Measurements from ENCODE around the gene PAAF1. TPM values are rescaled to one million over a fixed set of nuclear protein-coding genes. Genes with fewer than 3 reads are reported as not detected.

Gene PAAF1
- 10 to 100 TPM; 29.6 to 36.5 (median 34.7) TPM for polyA plus RNA-seq (ENCODE audit: insufficient read length in 4 of 4)

DNA sequence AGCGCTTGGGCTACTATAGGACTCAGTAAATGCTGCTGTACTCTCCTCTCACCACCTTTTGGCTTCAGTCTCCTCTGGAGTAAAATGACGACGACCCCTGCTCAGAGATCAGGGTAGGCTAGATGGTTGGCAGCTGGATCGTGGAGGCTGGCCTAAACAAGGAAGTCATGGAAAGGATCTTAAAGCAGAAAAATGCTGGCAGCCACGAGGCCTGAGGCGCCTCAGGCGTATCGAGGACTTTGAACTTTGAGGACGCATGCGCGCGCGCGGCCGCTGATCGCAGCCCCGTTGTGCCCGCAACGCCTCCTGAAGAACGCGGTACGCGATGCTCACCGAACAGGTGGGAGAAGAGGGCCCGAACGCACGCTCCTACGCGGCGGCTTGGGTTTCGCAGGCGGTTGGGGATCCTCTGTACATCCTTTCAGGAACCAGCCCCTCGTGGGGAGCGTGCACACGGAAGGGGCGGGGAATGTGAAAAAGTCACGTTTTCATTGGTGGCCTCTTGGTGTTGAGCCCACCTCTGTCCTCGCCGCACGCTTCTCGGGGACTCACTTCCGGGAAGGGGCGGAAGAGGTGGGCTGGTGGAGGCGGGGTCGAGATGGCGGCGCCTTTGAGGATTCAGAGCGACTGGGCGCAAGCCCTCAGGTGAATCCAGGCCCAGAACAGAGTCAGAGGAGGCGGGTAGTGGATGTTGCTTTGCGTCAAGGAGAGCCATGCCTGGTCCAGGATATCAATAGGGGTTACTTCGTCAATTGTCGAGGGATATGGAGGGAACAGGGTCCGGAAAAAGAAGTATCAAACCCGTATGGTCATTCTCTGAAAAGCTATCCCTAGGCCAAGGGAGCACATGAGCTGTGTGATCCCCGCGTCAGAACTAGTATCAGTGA is at the start of gene PAAF1, which contains the start of gene COA4:
Gene PAAF1 (plus strand): TSS at position 576 of the 887 bp plus-strand sequence. CDS start 23 bp downstream, at position 599.
Gene COA4 (minus strand): TSS at position 423 of the 887 bp plus-strand sequence. CDS start 3,468 bp downstream, outside the sequence.
- DNase-seq (ENCODE audit: low read depth in 4 of 4, low spot score in 3 of 4): peak; percentile 94 to 95 (median 94)

GRCh38 chr11:73830261-73830660 is 46.5 kb upstream of the PAAF1 start:
- DNase-seq (ENCODE audit: low read depth in 4 of 4, low spot score in 3 of 4): no peak

GRCh38 chr11:73833067-73833466 is 43.7 kb upstream of the PAAF1 start:
- DNase-seq (ENCODE audit: low read depth in 4 of 4, low spot score in 3 of 4): no peak

GRCh38 chr11:73838443-73839122 is 38.2 kb upstream of the PAAF1 start:
- no peak for DNase-seq (ENCODE audit: low read depth in 4 of 4, low spot score in 3 of 4)

DNA sequence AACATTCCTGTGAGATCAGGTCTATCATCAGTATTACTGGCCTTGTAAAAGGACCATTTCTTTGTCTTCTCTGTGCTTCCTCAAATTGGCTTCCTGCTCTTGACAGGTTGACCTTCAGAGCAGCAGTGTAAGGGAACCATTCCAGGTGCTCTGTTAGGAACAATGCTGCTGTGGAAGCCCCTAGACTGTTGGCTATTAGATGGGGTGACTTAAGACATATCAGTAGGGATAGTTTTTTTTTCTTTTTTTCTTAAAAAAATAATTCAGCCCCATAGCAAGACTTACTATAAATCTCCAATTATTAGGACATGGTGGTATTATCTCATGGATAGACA is 37.7 kb upstream of the PAAF1 start:
- DNase-seq (ENCODE audit: low read depth in 4 of 4, low spot score in 3 of 4): no peak

- no peak for DNase-seq (ENCODE audit: low read depth in 4 of 4, low spot score in 3 of 4)
Measured at GRCh38 chr11:73851046-73851764, 25.6 kb upstream of the PAAF1 start.

DNA sequence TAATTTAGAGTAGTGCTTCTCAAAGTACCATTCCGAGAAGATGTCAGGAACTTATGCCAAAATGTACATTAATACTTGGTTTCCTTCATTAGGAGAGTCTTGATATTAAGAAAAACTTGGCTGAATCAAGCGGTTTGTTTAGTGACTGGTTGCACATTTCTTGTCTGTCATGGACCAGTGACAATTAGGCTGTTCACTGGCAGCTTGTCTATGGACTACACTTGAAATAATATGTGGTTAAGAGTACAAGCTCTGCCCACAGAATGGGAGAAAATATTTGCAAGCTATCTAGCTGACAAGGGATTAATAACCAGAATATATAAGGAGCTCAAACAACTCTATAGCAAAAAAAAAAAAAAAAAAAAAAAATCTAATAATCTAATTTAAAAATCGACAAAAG is 24.8 kb upstream of the PAAF1 start:
- DNase-seq (ENCODE audit: low read depth in 4 of 4, low spot score in 3 of 4): no peak

DNA sequence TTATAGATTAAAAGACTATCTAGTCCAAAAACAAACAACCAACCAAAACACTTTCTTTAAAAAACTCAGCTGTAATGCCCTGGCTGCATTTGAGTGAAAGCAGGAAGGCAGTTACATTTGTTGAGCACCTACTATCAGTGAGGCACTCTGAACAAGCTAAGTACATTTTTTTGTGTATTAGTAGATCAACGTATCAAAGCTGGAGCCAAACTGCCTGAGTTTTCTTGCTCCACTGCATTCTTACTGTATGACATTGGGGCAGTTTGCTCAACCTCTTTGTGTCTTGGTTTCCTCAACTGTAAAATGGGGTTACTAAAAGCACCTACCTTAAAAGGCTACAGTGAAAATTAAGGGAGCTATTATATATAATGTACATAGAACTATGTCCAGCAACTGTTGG is 22.1 kb upstream of the PAAF1 start:
- DNase-seq (ENCODE audit: low read depth in 4 of 4, low spot score in 3 of 4): no peak

DNA sequence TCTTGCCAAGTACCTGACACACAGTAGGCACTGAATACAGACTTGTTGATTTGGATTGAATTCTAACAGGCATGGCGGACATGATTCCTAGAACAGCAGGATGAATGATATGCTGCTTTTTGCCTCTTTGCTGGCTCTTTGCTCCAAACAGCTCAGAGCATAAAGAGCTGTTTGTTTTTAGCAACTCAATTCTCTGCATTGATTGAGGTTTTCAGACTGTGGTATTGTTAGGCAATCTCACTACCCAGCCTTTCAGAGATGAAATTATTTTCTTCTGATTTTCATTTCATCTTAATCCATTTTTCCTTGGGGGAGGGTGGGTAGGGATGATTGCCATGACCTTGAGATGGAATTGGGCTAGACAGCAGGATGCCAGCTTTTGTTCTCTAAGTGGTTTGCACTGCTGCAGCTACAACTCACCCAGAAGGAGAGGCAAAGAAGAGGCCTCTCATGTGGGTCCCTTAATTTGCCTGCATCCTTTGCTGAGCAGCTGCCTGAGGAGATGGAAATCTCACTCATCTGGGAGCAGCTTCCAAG is 20.7 kb upstream of the PAAF1 start:
- DNase-seq (ENCODE audit: low read depth in 4 of 4, low spot score in 3 of 4): no peak

DNA sequence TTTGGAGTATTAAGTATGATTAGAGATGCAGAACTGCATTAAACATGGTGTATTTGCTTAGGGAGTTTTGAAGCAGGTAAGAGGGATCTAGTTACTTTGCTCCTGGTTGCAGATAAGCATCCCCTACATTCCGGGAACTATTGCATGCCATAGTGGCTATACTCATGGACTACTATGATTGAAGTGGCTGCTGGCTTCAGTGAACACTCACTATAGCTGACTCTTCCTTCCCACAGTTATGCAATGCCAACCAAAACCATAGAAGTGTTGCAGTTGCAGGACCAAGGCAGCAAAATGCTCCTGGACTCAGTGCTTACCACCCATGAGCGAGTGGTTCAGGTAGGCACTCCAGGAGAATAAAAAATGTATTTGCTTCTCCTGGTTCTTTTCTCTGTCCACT is 17.1 kb upstream of the PAAF1 start:
- DNase-seq (ENCODE audit: low read depth in 4 of 4, low spot score in 3 of 4): no peak

DNA sequence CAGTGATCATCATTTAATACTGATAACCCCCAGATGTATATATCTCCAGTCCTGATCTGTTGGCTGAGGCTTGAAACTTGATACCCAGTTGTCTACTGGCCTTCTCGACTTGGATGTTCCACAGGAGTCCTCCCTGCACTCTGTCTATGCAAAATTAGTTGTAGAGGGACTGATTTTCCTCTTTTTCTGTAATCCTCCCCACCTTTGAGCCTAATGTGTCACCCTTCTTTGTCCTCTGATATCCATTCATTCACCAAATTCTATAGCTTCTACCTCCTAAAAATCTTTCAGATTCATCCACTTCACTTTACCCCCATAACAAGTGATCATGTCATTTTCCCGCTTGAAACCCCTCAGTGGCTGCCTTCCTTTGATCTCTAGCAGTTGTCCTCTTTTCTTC is 16.6 kb upstream of the PAAF1 start:
- no peak for DNase-seq (ENCODE audit: low read depth in 4 of 4, low spot score in 3 of 4)

DNA sequence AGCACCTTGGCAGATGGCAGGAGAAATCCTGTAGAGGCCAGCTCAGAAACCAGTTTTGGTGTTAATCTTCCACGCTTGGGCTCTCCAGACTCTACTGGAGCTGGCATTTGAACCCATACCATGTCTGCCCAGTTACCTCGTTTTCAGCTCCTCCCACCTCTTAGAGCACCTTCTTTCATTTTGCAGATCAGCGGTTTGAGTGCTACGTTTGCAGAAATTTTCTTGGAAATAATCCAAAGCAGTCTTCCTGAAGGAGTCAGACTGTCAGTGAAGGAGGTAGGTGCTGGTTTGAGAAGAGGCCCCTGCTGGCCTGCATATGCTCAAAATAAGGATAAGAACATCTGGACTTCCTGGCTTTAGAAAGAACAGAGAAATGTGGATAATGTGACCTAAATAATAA is 13.8 kb upstream of the PAAF1 start:
- no peak for DNase-seq (ENCODE audit: low read depth in 4 of 4, low spot score in 3 of 4)

- DNase-seq (ENCODE audit: low read depth in 4 of 4, low spot score in 3 of 4): no peak
Measured at GRCh38 chr11:73866095-73866579, 10.7 kb upstream of the PAAF1 start.

DNA sequence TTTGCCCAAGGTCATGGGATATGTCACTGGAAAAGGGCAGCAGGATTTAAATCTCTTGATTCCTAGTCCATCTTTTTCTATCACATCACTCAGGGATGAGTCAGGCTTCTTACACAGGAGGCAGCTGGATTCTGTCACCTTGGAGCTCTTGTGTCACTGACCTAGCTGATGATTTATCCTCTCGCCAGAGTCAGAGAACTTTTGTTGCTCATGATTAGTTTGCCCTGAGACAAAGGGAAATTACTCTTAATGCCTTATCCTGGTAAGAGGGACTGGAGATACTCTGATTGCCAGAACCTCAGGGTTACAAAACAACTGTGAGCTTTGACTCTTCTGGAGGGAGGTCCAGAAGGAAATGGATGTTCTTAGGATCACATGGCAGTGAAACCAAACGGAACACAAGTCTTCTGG is 10.2 kb upstream of the PAAF1 start:
- peak in 3 of 4 donors; percentile 3 to 38 (median 23) for DNase-seq (ENCODE audit: low read depth in 4 of 4, low spot score in 3 of 4)

GRCh38 chr11:73869332-73869949 is 7.4 kb upstream of the PAAF1 start:
- DNase-seq (ENCODE audit: low read depth in 4 of 4, low spot score in 3 of 4): no peak

DNA sequence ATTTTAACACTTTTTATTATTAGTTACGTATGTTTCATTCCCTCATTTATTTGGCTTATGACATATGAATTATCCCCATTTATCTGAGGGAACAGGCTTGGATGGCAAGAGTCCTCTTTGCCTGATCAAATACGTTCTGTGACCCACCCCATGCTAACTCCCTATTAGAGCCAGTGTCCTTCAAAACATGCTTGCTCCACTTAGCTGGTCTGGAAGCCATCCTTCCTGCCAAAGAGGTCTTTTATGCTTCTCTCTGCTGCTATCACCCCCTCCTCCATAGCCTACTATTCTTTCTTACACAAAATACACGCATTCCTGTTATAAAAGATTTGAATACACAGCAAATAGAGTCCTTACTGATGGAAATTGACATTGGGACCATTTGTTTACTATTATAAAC is 6.5 kb upstream of the PAAF1 start:
- no peak for DNase-seq (ENCODE audit: low read depth in 4 of 4, low spot score in 3 of 4)

DNA sequence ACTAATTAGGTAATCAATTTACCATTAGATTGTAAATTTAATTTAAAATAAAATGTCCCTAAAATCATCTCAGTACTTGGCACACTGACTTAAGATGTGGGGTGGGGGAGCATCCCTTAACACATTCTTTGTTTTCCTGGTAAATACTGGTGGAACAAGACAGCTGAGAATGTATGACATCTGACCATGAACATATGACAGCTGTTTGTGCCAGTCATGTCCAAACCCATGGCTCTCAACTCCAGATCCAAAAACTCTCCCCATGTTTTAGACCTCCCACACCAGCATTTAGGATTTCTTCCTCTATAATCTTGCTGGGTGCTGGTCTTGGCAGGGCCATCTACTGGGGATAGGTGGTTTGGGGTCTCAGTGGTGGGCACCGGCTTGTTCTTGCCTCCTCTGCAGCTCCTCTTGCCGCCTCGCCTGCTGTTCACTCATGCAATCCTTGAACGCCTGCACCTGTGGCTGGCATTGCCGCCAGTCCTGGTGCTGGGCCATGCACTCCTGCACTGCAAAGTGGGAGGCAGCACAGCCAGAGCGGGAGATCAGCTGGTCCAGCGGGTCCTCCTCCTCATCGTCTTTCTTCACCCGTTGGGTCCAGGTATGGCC is 3.9 kb upstream of the PAAF1 start:
- DNase-seq (ENCODE audit: low read depth in 4 of 4, low spot score in 3 of 4): no peak

DNA sequence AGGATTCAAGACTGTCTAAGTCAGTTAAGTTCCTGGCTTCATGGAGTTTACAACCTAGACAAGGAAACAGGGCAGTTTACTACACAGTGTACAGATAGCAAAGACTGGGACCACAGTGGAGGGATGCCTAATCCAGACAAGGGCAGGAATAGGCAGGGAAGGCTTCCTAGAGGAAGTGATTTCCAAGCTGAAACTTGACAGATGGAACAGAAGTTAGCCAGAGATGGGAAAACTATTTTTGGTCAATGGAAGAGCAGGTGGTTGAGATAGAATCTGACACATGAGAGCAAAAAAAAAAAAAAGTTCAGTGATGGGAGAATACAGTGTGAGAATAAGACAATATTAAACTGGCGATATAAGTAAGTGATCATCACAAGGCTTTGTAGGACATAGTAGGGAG is 1.4 kb upstream of the PAAF1 start:
- DNase-seq (ENCODE audit: low read depth in 4 of 4, low spot score in 3 of 4): no peak

DNA sequence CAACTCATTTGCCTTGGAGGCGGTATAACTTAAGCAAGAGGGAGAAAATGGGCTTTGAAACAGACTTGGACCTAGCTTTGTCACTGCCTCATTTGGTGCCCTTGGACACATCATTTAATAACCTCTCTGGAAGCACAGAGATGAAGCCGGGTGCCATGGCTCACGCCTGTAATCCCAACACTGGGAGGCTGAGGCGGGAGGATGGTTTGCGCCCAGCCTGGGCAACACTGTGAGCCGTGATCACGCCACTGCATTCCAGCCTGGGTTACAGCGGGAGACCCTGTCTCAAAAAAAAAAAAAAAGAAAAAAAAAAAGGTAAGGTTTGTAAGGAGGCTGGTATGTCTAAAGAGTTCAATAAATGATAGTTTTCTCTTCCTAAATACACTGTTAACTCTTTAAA is 959 bp upstream of the PAAF1 start:
- DNase-seq (ENCODE audit: low read depth in 4 of 4, low spot score in 3 of 4): no peak

DNA sequence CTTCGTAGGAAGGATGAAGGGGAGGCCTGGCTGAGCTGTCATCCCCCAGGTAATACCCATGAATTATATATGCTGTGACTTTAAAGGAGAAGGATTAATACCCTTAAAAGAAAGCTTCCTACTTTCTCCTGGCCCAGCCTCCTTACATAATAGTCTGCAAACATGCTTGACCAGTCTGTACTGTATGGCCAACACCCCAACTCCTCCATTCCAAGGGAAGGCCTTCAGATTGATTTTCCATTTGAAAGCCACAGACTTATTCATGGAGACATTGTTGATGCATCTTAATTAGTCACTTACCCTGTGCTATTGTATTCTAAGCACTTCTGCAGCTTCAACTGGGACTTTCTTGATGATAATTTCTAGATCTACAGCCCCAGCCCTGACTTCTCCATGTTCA is 2.0 kb downstream of the PAAF1 start:
- DNase-seq (ENCODE audit: low read depth in 4 of 4, low spot score in 3 of 4): no peak

Measured in right renal pelvis (tissue), 4 donors.